GM11168 (cell line): ENCODE data around the gene FGFRL1.
"Not testable (repeated sequence)": the region's sequence is repeated elsewhere in the genome, so short reads cannot be mapped to it uniquely, and the experiment has no call there.

Experiments
- in situ Hi-C: fragments of 300-500 bp; cut with MboI; formaldehyde crosslinking; loops from one replicate; pipeline ENCODE4 v1.12.0; 2022; ENCODE audit warnings: low sequenced_read_pairs; ENCODE audit not compliant: unreplicated experiment

FGFRL1 gene

DNA sequence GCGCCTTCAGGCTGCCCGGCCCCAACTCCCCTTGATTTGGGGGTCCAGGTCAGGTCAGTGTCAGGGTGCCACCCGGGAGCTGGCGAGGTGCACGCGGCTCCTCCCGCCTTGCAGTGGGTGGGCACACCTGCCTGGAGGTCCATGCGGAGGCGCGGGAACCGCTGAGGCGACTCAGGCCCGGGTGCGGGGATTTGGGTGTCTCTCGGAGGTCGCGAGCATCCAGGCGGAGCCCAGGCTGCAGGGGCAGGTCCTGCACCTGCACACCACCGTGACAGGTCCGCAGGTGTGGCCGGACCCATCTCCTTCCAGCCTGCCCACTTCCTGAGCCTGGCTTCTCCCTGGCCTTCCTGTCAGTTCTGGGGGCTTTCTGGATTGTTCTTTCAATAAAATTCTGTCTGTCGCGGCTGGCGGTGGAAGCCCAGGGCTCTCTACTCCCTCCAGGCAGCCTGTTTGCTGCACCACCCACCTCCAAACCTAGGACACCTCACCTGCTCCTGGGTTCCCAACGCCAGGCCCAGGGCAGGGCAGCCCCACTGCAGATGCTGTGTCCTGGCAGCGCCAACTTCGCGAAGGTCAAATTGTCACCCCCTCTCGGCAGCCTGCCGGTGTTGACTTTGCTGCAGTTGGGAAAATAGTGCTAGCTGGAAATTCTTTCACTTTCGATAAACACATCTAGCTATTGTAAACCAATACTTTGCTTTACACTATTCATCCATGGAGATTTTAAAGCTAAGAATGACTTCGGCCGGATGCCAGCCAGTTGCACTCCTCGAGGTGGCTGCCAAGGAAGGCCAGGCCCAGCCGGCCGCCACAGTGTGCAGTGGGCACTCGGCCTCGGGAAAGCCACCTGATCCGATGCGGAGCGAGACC is 35.9 kb downstream of the FGFRL1 start:
- in situ Hi-C loops: no loop called here

DNA sequence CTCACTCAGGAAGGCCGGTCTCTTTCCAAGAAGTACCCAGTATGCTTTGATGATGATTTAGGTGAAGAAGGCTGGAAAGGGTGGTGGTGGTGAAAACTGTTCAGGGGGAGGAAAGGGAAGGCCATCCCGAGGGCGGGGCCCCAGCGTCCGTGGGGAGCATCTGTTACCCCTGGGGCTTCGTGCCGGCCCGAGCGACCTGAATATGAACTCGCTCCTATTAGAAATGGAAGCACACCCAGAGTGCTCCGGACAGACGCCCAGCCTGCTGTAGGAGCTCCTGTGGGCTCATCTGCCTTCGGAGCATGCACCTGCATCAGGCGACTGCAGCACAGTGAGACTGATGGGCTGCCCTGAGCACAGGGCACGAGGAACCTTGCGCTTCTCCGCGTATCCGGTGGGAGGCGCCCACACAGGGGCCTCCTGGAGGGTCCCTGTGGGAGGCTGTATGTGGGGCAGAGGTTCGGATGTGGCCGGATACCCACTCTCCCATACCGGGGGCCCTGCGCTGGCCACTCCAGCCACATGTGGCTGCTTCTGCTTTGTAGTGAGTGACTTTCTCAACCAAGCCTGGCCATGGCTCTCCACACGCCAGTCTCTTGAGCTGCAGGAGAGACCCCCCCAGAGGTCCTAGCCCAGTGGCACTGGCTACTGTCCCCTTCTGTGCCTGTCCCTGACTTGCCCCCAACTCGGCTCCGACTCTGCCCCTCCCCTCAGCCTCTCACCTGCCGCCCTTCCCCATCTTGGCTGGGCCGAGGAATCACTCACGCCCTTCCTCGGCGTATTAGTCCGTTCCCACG is 36.7 kb downstream of the FGFRL1 start:
- in situ Hi-C loops: no loop called here

GRCh38 chr4:1048773-1049590 is 37.6 kb downstream of the FGFRL1 start:
- in situ Hi-C loops: no loop called here

GRCh38 chr4:1049591-1049905 is 38.1 kb downstream of the FGFRL1 start:
- in situ Hi-C loops: no loop called here

- in situ Hi-C loops: no loop called here
Measured at GRCh38 chr4:1050486-1051213, 39.2 kb downstream of the FGFRL1 start.

- in situ Hi-C loops: no loop called here
Measured at GRCh38 chr4:1051472-1051871, 40.0 kb downstream of the FGFRL1 start.

DNA sequence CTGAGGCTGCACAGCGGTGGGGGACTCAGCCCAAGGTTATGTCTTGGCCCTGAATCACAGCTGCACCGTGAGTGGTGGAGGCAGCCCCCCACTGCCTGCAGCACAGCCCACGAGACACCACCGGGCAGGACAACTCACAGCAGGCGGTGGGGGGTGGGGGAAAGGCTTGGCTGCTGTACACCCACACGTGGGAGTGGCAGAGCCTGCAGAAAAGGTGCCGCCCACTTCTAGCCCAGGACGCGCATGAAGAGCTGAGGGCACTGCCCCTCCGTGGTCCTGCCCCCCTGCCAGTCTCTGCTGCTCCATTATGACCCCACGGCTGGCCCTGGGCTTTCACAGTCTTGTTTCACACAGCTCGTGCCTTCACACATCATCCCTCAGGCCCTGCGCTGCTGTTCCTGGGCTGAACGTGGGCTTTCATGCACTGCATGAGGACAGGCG is 40.8 kb downstream of the FGFRL1 start:
- in situ Hi-C loops: no loop called here

GRCh38 chr4:1053080-1053661 is 41.7 kb downstream of the FGFRL1 start:
- in situ Hi-C loops: no loop called here

DNA sequence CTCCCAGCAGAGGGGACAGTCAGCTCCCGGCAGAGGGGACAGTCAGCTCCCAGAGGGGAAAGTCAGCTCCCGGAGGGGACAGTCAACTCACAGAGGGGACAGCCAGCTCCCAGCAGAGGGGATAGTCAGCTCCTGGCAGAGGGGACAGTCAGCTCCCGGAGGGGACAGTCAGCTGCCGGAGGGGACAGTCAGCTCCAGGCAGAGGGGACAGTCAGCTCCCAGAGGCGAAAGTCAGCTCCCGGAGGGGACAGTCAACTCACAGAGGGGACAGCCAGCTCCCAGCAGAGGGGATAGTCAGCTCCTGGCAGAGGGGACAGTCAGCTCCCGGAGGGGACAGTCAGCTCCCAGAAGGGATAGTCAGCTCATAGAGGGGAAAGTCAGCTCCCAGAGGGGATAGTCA is 42.5 kb downstream of the FGFRL1 start:
- in situ Hi-C loops: not testable (repeated sequence)

GRCh38 chr4:1054696-1055242 is 43.3 kb downstream of the FGFRL1 start:
- in situ Hi-C loops: not testable (repeated sequence)

DNA sequence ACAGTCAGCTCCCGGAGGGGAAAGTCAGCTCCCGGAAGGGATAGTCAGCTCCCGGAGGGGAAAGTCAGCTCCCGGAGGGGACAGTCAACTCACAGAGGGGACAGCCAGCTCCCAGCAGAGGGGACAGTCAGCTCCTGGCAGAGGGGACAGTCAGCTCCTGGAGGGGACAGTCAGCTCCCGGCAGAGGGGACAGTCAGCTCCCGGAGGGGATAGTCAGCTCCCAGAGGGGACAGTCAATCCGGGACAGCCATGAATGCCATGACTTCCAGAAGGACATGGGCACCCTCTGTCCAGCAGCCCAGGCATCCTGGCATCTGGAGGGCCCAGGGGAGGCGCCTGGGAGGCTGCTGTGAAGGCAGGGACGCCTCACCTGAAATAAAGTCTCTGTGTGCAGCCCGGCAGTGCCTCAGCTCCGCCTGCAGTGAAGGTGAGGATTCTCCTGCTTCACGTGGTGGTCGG is 43.8 kb downstream of the FGFRL1 start:
- in situ Hi-C loops: not testable (repeated sequence)

DNA sequence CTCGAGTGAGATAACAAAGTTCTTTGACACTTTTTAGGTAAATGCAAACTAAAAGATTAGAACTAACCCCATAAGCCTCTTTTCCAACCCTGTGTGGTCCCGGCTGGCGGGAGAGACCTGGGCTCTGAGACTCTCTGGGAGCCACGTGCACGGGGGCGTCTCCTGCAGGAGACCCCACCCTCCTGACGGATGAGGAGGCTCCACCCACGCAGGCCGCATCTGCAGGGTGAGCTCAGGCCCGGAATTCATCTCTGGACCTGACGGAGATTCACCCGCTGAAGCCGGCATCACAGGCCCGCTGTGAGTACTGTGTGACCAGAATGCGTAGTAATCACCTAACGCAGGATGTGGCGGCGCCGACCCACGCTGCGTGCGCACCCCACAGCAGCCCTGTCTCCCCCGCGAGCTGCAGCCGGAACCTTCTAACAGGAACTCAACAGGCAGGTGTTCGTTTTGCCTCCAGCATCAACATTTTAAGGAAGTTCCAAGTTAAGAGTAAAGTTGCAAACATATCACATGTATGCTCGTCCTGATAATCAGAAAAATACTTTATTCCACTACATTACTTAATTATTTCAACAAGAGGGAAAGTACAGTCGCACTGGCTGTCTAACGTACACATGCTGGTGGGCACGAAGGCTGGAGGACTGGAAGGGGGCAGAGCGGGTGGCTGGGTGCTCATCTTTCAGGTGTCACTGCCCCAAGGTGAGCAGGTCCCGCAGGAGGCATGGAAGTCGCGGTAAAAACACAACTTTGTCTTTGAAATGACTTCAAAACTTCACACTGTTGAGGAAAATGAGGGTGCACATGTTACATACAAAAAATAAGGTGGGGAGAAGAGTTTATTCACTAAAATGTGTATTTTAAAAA is 44.5 kb downstream of the FGFRL1 start:
- in situ Hi-C loops: no loop called here

- in situ Hi-C loops: no loop called here
Measured at GRCh38 chr4:1056671-1057402, 45.4 kb downstream of the FGFRL1 start.

GRCh38 chr4:1057403-1057745 is 45.9 kb downstream of the FGFRL1 start:
- in situ Hi-C loops: no loop called here

GRCh38 chr4:1058198-1058996 is 47.0 kb downstream of the FGFRL1 start:
- in situ Hi-C loops: no loop called here

DNA sequence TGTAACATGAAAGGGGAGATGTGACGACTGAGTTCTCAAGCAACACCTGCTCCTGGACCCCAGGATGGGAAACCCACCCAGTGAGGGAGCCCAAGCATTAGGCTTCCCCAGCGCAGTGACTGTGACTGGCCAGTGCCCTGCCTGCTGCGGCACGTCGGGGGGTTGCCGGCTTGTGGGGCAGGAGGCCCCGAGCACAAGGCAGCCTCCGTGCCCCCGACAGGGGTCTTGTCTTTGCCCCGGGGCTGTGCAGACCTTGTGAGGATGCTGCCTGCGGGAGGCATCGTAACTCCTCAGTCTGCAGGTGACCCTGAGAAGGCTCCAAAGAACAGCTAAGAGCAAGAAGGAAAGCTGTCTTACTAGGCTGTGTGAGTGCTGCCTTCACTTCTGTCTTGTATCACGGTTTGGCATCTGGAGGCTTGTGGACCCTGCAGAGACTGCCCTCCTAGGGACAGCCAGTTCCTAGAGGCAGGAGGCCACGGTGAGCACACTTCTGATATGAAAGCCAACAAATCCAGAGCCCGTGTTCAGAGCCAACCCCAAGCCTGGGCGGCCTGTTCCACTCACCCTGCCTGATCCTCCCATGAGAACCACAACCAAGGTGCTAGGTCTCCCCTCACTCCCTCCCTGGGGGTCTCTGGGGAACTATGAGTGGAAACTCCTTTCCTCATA is 47.7 kb downstream of the FGFRL1 start:
- in situ Hi-C loops: no loop called here

DNA sequence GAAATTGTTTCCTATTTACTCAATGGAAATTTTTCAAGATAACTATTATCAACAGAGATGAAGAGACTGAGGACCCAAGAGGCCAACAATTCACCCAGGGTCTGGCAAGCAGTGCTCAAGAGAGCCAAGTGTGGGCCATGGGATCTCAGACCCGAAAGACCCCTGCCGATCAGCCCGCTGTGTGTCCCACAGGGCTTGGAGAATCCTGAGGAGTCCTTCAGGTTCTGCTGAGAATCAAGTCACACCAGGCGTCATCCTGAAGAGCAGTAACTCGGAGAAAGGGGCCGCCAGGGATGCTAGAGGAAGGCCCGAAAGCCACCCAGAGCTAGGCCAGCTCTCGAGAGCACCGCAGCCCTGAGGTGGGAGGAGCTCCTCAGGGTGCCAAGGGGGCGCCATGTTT is 48.7 kb downstream of the FGFRL1 start:
- in situ Hi-C loops: no loop called here
